MM.1S (cell line): ENCODE measurements around the gene FLAD1.

Source experiments
- DNase-seq: peaks from one replicate; pipeline ENCODE4 v3.0.0-alpha.2; 2015
- H2AFZ ChIP-seq: fragments of 300-600 bp; sonication (generic); 2 replicates; pipeline ENCODE4 v1.6.0; 2016; ENCODE audit warnings: antibody characterized with exemption, low read length
- H3F3A ChIP-seq: fragments of 300-600 bp; sonication (generic); 2 replicates; pipeline ENCODE4 v1.6.1; 2016; ENCODE audit warnings: mild to moderate bottlenecking, antibody characterized with exemption, low read length, moderate library complexity, mixed read lengths; ENCODE audit not compliant: insufficient read depth
- H3K27ac ChIP-seq: fragments of 300-600 bp; sonication (generic); 2 replicates; pipeline ENCODE4 v1.5.1; 2016; ENCODE audit warnings: mild to moderate bottlenecking, low read length
- H3K27me3 ChIP-seq: fragments of 300-600 bp; sonication (generic); replicated peaks from 2 replicates; pipeline ENCODE4 v1.6.0; 2016; ENCODE audit warnings: low read length; ENCODE audit not compliant: insufficient read depth
- H3K36me3 ChIP-seq: fragments of 300-600 bp; sonication (generic); replicated peaks from 2 replicates; pipeline ENCODE4 v1.6.1; 2016; ENCODE audit warnings: mild to moderate bottlenecking, low read length, mixed read lengths; ENCODE audit not compliant: insufficient read depth
- H3K4me1 ChIP-seq: fragments of 300-600 bp; sonication (generic); 2 replicates; pipeline ENCODE4 v1.6.1; 2016; ENCODE audit warnings: low read length, mixed read lengths
- H3K4me2 ChIP-seq: fragments of 300-600 bp; sonication (generic); 2 replicates; pipeline ENCODE4 v1.6.0; 2016; ENCODE audit warnings: low read depth, low read length
- H3K4me3 ChIP-seq: fragments of 300-600 bp; sonication (generic); 2 replicates; pipeline ENCODE4 v1.5.1; 2016; ENCODE audit warnings: low read length, mixed read lengths
- H3K79me2 ChIP-seq: fragments of 300-600 bp; sonication (generic); 2 replicates; pipeline ENCODE4 v1.6.1; 2016; ENCODE audit warnings: mixed run types, low read length, mixed read lengths
- H3K9ac ChIP-seq: fragments of 300-600 bp; sonication (generic); 2 replicates; pipeline ENCODE4 v1.6.1; 2016; ENCODE audit warnings: low read length, mixed read lengths
- H3K9me2 ChIP-seq: fragments of 300-600 bp; sonication (generic); replicated peaks from 2 replicates; pipeline ENCODE4 v1.6.1; 2016; ENCODE audit warnings: mild to moderate bottlenecking, low read length, mixed read lengths; ENCODE audit not compliant: insufficient read depth
- H3K9me3 ChIP-seq: fragments of 300-600 bp; sonication (generic); replicated peaks from 2 replicates; pipeline ENCODE4 v1.6.1; 2016; ENCODE audit warnings: mild to moderate bottlenecking, low read length, mixed read lengths; ENCODE audit not compliant: insufficient read depth
- H4K20me1 ChIP-seq: fragments of 300-600 bp; sonication (generic); 2 replicates; pipeline ENCODE4 v1.6.1; 2016; ENCODE audit warnings: mild to moderate bottlenecking, low read length, moderate library complexity, mixed read lengths; ENCODE audit not compliant: insufficient read depth
- EZH2 ChIP-seq: fragments of 300-600 bp; sonication (generic); optimal IDR thresholded peaks from 2 replicates; pipeline ENCODE3; 2017; ENCODE audit warnings: low read depth, mild to moderate bottlenecking, antibody characterized with exemption, low read length, mixed read lengths
- EZH2phosphoT487 ChIP-seq: fragments of 300-600 bp; sonication (generic); IDR thresholded peaks from 2 replicates; pipeline ENCODE4 v1.6.1; 2018; ENCODE audit warnings: antibody characterized with exemption, low read length
- TF ChIP-seq, protein P1 (sequence below): fragments of 300-600 bp; sonication (generic); IDR thresholded peaks from 2 replicates; pipeline ENCODE4 v1.5.1; 2016; ENCODE audit warnings: antibody characterized with exemption, low read length, mixed read lengths

FLAD1 gene

DNA sequence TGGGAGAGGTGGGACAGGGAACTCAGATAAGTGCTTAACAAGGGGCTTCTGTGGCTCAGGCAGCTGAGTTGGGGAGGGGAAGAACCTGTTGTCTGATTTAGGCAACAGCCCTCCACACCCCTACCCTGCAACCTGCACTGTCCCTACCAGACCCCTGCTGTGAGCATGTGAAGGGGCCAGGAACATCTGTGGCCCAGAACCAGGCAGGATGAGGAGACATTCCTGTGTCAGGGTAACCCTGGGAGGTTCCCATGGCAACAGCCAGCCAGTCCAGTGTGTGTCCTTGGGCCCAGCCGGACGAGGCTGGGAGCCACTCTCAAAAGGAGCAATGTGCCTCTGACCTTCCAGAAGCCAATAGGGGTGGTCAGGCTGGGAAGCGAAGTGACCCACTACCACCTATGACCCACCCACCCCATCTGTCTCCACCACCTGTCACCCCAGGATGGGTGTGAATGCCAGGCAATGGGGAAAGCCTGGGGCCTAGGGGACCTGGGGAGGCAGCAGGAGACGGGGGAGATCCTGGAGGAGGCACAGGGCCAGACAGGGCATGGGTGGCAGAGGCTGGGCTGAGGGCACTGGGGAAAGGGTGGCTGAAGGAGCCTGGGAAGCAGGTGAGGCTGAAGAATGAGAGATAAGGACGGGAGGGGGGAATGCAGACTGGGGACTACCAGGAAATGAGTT lies 41.7 kb upstream of the FLAD1 start:
- Histone ChIP-seq H3K4me3 (no peak overlapping the region), H3K4me1 (peaks cover 78% of the 10 kb centered on the region), H3K27ac (peak overlapping the region; percentile 91), H3K36me3 (no peaks in the 10 kb centered on the region), H3K27me3 (no peaks in the 10 kb centered on the region), H2AFZ (no peak overlapping the region), H4K20me1 (no peaks in the 10 kb centered on the region), H3K9ac (peak overlapping the region; percentile 89), H3F3A (peaks cover 87% of the 10 kb centered on the region), H3K79me2 (peaks cover 46% of the 10 kb centered on the region), H3K9me2 (no peaks in the 10 kb centered on the region), H3K4me2 (peak overlapping the region; percentile 87; the same call in 1 of the 2 replicates), H3K9me3 (no peaks in the 10 kb centered on the region)
- no peak for TF ChIP-seq EZH2
- TF ChIP-seq EZH2phosphoT487, result no peak
- DNase-seq, result no peak

DNA sequence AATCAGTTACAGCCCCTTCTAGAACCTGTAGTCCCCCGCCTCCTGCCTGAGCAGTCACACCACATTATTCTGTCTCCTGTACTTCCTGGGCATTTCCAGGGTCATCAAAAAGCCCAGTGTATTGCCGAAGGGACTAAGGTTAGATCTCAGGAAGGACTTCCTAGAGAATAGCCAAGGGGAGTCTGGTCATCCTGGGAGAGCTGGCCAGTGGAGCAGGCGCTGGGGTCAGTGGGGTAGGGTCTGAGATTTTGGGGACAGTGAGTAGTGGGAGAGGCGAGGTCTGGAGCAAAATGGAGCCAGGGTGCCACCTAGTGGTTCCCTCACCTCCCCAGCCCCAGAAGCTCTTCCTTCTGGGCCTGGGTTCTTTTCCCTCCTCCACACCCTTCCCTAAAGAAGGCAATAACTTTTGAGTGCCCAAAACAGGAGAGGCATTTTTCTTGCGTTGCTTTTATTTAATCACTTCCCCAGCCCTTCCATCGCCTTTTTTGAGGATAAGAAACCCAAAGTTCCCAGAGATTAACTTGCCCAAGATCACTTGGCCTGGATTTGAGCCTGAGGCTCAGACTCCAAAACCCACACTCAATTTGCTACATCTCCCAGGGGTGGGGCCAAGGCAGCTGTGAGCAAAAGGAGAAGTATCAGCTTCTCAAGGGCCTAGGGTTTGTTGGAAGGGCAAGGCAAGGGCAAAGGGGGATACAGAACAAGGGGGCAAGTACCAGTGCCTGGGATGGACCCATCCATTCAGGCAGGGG lies 39.3 kb upstream of the FLAD1 start:
- Histone ChIP-seq H3K4me2 (peak overlapping the region; percentile 87), H3K36me3 (no peaks in the 10 kb centered on the region), H3K9ac (peak overlapping the region; percentile 89), H3K9me2 (no peaks in the 10 kb centered on the region), H3K4me1 (peaks cover 86% of the 10 kb centered on the region), H3K9me3 (no peaks in the 10 kb centered on the region), H3K79me2 (peaks cover 61% of the 10 kb centered on the region), H2AFZ (no peak overlapping the region), H3F3A (peaks cover 82% of the 10 kb centered on the region), H3K27ac (peak overlapping the region; percentile 91), H3K4me3 (peak overlapping the region; percentile 54), H4K20me1 (no peaks in the 10 kb centered on the region), H3K27me3 (no peaks in the 10 kb centered on the region)
- peak; percentile 75 for DNase-seq
- TF ChIP-seq, protein P1, sequence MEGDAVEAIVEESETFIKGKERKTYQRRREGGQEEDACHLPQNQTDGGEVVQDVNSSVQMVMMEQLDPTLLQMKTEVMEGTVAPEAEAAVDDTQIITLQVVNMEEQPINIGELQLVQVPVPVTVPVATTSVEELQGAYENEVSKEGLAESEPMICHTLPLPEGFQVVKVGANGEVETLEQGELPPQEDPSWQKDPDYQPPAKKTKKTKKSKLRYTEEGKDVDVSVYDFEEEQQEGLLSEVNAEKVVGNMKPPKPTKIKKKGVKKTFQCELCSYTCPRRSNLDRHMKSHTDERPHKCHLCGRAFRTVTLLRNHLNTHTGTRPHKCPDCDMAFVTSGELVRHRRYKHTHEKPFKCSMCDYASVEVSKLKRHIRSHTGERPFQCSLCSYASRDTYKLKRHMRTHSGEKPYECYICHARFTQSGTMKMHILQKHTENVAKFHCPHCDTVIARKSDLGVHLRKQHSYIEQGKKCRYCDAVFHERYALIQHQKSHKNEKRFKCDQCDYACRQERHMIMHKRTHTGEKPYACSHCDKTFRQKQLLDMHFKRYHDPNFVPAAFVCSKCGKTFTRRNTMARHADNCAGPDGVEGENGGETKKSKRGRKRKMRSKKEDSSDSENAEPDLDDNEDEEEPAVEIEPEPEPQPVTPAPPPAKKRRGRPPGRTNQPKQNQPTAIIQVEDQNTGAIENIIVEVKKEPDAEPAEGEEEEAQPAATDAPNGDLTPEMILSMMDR, result peak; percentile 96
- no peak for TF ChIP-seq EZH2
- TF ChIP-seq EZH2phosphoT487, result no peak

DNA sequence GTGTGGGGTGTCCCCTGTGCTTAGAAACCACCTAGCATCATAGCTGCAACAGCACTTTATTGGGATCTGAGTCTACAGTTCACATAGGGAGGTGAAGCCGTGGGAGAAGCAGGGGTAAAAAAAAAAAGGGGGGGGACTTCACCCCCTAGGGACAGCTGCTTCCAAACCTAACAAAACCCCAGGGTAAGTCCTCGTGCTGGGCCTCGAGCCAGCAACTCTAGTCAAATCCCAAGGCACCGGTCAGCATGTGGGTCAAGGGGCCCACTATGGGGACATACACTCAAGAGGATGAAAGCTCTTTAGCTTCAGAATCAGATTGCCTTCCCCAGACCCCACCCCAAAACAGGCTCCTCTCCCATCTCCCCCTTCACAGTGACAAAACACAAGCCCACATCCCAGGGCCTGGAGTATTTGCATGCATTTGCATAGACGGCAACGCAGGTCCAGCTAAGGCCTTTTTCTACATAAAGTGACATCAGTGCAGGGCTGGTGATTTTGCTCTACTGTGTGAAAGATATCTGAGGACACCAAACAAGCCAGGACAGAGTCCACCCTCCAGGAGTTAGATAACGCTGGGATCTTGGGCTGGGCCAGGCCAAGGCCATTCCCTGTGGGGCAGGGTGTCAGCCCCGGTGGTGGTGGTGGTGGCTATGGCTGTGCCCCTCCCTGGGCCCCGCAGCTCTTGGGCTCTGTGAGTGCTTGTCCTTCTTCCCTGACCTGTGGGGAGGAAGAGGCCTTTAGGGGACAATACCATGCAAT lies 38.6 kb upstream of the FLAD1 start:
- Histone ChIP-seq H2AFZ (no peak overlapping the region), H3F3A (peaks cover 78% of the 10 kb centered on the region), H3K79me2 (peaks cover 65% of the 10 kb centered on the region), H3K4me1 (peaks cover 82% of the 10 kb centered on the region), H3K27me3 (no peaks in the 10 kb centered on the region), H3K27ac (peak overlapping the region; percentile 91), H3K9me2 (no peaks in the 10 kb centered on the region), H3K9ac (peak overlapping the region; percentile 89), H3K4me3 (peak overlapping the region; percentile 9), H3K4me2 (peak overlapping the region; percentile 87), H3K36me3 (no peaks in the 10 kb centered on the region), H3K9me3 (no peaks in the 10 kb centered on the region), H4K20me1 (no peaks in the 10 kb centered on the region)
- peak; percentile 74 for DNase-seq
- no peak for TF ChIP-seq EZH2
- TF ChIP-seq EZH2phosphoT487, result no peak
